Activated naive CD8-positive, alpha-beta T cell (primary cell): Measurements from ENCODE around the gene KRT7.

Source experiments
- H3K27ac Mint-ChIP-seq: one replicate; pipeline ENCODE4 v1.8.0; 2021; ENCODE audit warnings: mixed read lengths
- H3K27me3 Mint-ChIP-seq: one replicate; pipeline ENCODE4 v1.8.0; 2021; ENCODE audit warnings: mixed read lengths
- H3K36me3 Mint-ChIP-seq: one replicate; pipeline ENCODE4 v1.8.0; 2021; ENCODE audit warnings: mixed read lengths
- H3K4me1 Mint-ChIP-seq: one replicate; pipeline ENCODE4 v1.8.0; 2021; ENCODE audit warnings: low read depth, mixed read lengths
- H3K4me3 Mint-ChIP-seq: one replicate; pipeline ENCODE4 v1.8.0; 2021; ENCODE audit warnings: mild to moderate bottlenecking, mixed read lengths
- H3K9me3 Mint-ChIP-seq: one replicate; pipeline ENCODE4 v1.8.0; 2021; ENCODE audit warnings: low read depth, mixed read lengths

KRT7 gene

GRCh38 chr12:52215587-52216031, 17.4 kb upstream of the KRT7 start:
- H3K9me3 Mint-ChIP-seq = no peaks in the 10 kb centered on the region
- no peaks in the 10 kb centered on the region for H3K4me1 Mint-ChIP-seq
- H3K27me3 Mint-ChIP-seq = peaks cover 6% of the 10 kb centered on the region
- H3K36me3 Mint-ChIP-seq = no peaks in the 10 kb centered on the region
- no peak overlapping the region for H3K27ac Mint-ChIP-seq
- no peak overlapping the region for H3K4me3 Mint-ChIP-seq

GRCh38 chr12:52216100-52216499, 16.9 kb upstream of the KRT7 start:
- Mint-ChIP-seq H3K27me3 (peaks cover 10% of the 10 kb centered on the region), H3K36me3 (no peaks in the 10 kb centered on the region), H3K4me3 (no peak overlapping the region), H3K9me3 (no peaks in the 10 kb centered on the region), H3K27ac (no peak overlapping the region), H3K4me1 (no peaks in the 10 kb centered on the region)

- Mint-ChIP-seq H3K4me1 (peaks cover 4% of the 10 kb centered on the region), H3K4me3 (no peak overlapping the region), H3K36me3 (no peaks in the 10 kb centered on the region), H3K9me3 (no peaks in the 10 kb centered on the region), H3K27ac (no peak overlapping the region), H3K27me3 (peaks cover 13% of the 10 kb centered on the region)
Measured at GRCh38 chr12:52216807-52217206, 16.2 kb upstream of the KRT7 start.

- Mint-ChIP-seq H3K9me3 (no peaks in the 10 kb centered on the region), H3K4me1 (peaks cover 9% of the 10 kb centered on the region), H3K27ac (no peak overlapping the region), H3K4me3 (no peak overlapping the region), H3K36me3 (no peaks in the 10 kb centered on the region), H3K27me3 (peaks cover 16% of the 10 kb centered on the region)
Measured at GRCh38 chr12:52217223-52217622, 15.8 kb upstream of the KRT7 start.

- Mint-ChIP-seq H3K9me3 (no peaks in the 10 kb centered on the region), H3K4me1 (peaks cover 10% of the 10 kb centered on the region), H3K4me3 (no peak overlapping the region), H3K27me3 (peaks cover 16% of the 10 kb centered on the region), H3K36me3 (no peaks in the 10 kb centered on the region), H3K27ac (no peak overlapping the region)
Measured at GRCh38 chr12:52218001-52218400, 15.0 kb upstream of the KRT7 start.

GRCh38 chr12:52220477-52220876, 12.6 kb upstream of the KRT7 start:
- H3K27me3 Mint-ChIP-seq = peaks cover 18% of the 10 kb centered on the region
- H3K4me3 Mint-ChIP-seq = no peak overlapping the region
- H3K9me3 Mint-ChIP-seq = no peaks in the 10 kb centered on the region
- no peak overlapping the region for H3K27ac Mint-ChIP-seq
- H3K36me3 Mint-ChIP-seq = no peaks in the 10 kb centered on the region
- H3K4me1 Mint-ChIP-seq = peaks cover 10% of the 10 kb centered on the region

- peaks cover 10% of the 10 kb centered on the region for H3K4me1 Mint-ChIP-seq
- no peak overlapping the region for H3K4me3 Mint-ChIP-seq
- H3K9me3 Mint-ChIP-seq = no peaks in the 10 kb centered on the region
- H3K27me3 Mint-ChIP-seq = peaks cover 18% of the 10 kb centered on the region
- H3K27ac Mint-ChIP-seq = no peak overlapping the region
- no peaks in the 10 kb centered on the region for H3K36me3 Mint-ChIP-seq
Measured at GRCh38 chr12:52221070-52221781, 11.8 kb upstream of the KRT7 start.

- peaks cover 22% of the 10 kb centered on the region for H3K27me3 Mint-ChIP-seq
- H3K36me3 Mint-ChIP-seq = no peaks in the 10 kb centered on the region
- no peak overlapping the region for H3K4me3 Mint-ChIP-seq
- H3K4me1 Mint-ChIP-seq = peaks cover 10% of the 10 kb centered on the region
- H3K9me3 Mint-ChIP-seq = no peaks in the 10 kb centered on the region
- no peak overlapping the region for H3K27ac Mint-ChIP-seq
Measured at GRCh38 chr12:52221912-52222457, 11.1 kb upstream of the KRT7 start.

GRCh38 chr12:52222692-52223091, 10.4 kb upstream of the KRT7 start:
- H3K4me1 Mint-ChIP-seq = peaks cover 10% of the 10 kb centered on the region
- H3K27ac Mint-ChIP-seq = no peak overlapping the region
- H3K4me3 Mint-ChIP-seq = no peak overlapping the region
- H3K27me3 Mint-ChIP-seq = peaks cover 22% of the 10 kb centered on the region
- no peaks in the 10 kb centered on the region for H3K9me3 Mint-ChIP-seq
- H3K36me3 Mint-ChIP-seq = no peaks in the 10 kb centered on the region

- H3K36me3 Mint-ChIP-seq = no peaks in the 10 kb centered on the region
- H3K4me1 Mint-ChIP-seq = peaks cover 10% of the 10 kb centered on the region
- no peak overlapping the region for H3K27ac Mint-ChIP-seq
- H3K4me3 Mint-ChIP-seq = no peak overlapping the region
- peaks cover 25% of the 10 kb centered on the region for H3K27me3 Mint-ChIP-seq
- no peaks in the 10 kb centered on the region for H3K9me3 Mint-ChIP-seq
Measured at GRCh38 chr12:52223406-52224039, 9.5 kb upstream of the KRT7 start.

- H3K27me3 Mint-ChIP-seq = peaks cover 27% of the 10 kb centered on the region
- H3K36me3 Mint-ChIP-seq = no peaks in the 10 kb centered on the region
- H3K27ac Mint-ChIP-seq = no peak overlapping the region
- no peaks in the 10 kb centered on the region for H3K9me3 Mint-ChIP-seq
- H3K4me3 Mint-ChIP-seq = no peak overlapping the region
- H3K4me1 Mint-ChIP-seq = peaks cover 10% of the 10 kb centered on the region
Measured at GRCh38 chr12:52224151-52224550, 8.9 kb upstream of the KRT7 start.

GRCh38 chr12:52225752-52226151, 7.3 kb upstream of the KRT7 start:
- Mint-ChIP-seq H3K36me3 (no peaks in the 10 kb centered on the region), H3K27ac (no peak overlapping the region), H3K4me3 (no peak overlapping the region), H3K27me3 (peaks cover 32% of the 10 kb centered on the region), H3K4me1 (peaks cover 10% of the 10 kb centered on the region), H3K9me3 (no peaks in the 10 kb centered on the region)

GRCh38 chr12:52226446-52226845, 6.6 kb upstream of the KRT7 start:
- H3K4me1 Mint-ChIP-seq = peaks cover 8% of the 10 kb centered on the region
- no peak overlapping the region for H3K27ac Mint-ChIP-seq
- no peaks in the 10 kb centered on the region for H3K36me3 Mint-ChIP-seq
- no peak overlapping the region for H3K4me3 Mint-ChIP-seq
- H3K27me3 Mint-ChIP-seq = peaks cover 30% of the 10 kb centered on the region
- H3K9me3 Mint-ChIP-seq = no peaks in the 10 kb centered on the region

GRCh38 chr12:52227606-52228166, 5.4 kb upstream of the KRT7 start:
- Mint-ChIP-seq H3K4me1 (no peaks in the 10 kb centered on the region), H3K27me3 (peaks cover 38% of the 10 kb centered on the region), H3K27ac (no peak overlapping the region), H3K36me3 (no peaks in the 10 kb centered on the region), H3K9me3 (no peaks in the 10 kb centered on the region), H3K4me3 (no peak overlapping the region)

GRCh38 chr12:52228366-52228765, 4.7 kb upstream of the KRT7 start:
- Mint-ChIP-seq H3K36me3 (no peaks in the 10 kb centered on the region), H3K27ac (no peak overlapping the region), H3K4me3 (no peak overlapping the region), H3K4me1 (no peaks in the 10 kb centered on the region), H3K27me3 (peaks cover 38% of the 10 kb centered on the region), H3K9me3 (no peaks in the 10 kb centered on the region)
